HL-60 (cell line): ENCODE measurements around the gene DHCR24.
"Not testable (repeated sequence)": the region's sequence is repeated elsewhere in the genome, so short reads cannot be mapped to it uniquely, and the experiment has no call there.

Source experiments
- DNase-seq, 2 experiments: peaks; one replicate each; pipeline ENCODE4 v3.0.0-alpha.2; 2010 to 2020; ENCODE audit warnings: low read depth in 1 of 2, low spot score in 1 of 2
- H3K27ac ChIP-seq: fragments of 250-450 bp; sonication (Bioruptor Pico); replicated peaks from 2 replicates; pipeline ENCODE4 v1.5.1; 2020; ENCODE audit warnings: mild to moderate bottlenecking, moderate library complexity
- H3K27me3 ChIP-seq: fragments of 250-450 bp; sonication (Bioruptor Pico); 2 replicates; pipeline ENCODE4 v1.5.1; 2021; ENCODE audit warnings: mild to moderate bottlenecking, moderate library complexity; ENCODE audit not compliant: insufficient read depth, poor library complexity, severe bottlenecking
- H3K4me3 ChIP-seq: replicated peaks from 2 replicates; pipeline ENCODE4 v1.5.1; 2011; ENCODE audit warnings: mild to moderate bottlenecking, control low read depth, low read length; ENCODE audit not compliant: insufficient read depth
- GABPA ChIP-seq: IDR thresholded peaks from 2 replicates; pipeline ENCODE4 v1.6.1; 2012; ENCODE audit warnings: low read depth
- POLR2AphosphoS5 ChIP-seq: IDR thresholded peaks from 2 replicates; pipeline ENCODE4 v1.6.1; 2012; ENCODE audit warnings: low read depth
- SPI1 ChIP-seq: IDR thresholded peaks from 2 replicates; pipeline ENCODE4 v1.6.1; 2012; ENCODE audit warnings: low read depth, mild to moderate bottlenecking, borderline replicate concordance
- TF ChIP-seq, protein P1 (sequence below): IDR thresholded peaks from one replicate; pipeline ENCODE4 v1.5.1; 2011; ENCODE audit warnings: low read length, control low read depth, inconsistent platforms; ENCODE audit not compliant: insufficient read depth
- TF ChIP-seq, protein P2 (sequence below): IDR thresholded peaks from 2 replicates; pipeline ENCODE4 v1.6.1; 2012; ENCODE audit warnings: low read depth; ENCODE audit not compliant: insufficient replicate concordance

DHCR24 gene

DNA sequence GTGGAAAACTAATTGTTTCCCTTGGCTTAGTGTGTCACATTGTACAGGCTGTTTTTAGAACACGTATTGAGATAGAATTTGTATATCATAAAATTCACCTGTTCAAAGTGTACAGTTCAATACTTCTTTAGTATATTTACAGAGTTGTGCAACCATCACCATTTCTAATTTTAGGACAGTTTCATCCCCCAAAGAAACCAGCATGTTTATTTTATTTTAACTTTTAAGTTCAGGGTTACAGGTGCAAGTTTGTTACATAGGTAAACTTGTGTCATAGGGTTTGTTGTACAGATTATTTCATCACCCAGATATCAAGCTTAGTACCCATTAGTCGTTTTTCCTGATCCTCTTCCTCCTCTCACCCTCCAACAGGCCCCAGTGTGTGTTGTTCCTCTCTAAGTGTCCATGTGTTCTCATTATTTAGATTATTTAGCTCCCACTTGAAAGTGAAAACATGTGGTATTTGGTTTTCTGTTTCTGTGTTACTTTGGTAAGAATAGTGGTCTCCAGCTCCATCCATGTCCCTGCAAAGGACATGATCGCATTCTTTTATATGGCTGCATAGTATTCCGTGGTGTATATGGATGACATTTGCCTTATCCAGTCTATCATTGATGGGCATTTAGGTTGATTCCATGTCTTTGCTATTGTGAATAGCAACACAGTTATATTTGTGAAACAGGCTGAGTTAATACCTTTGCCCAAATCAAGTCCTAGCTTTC is 35.2 kb upstream of the DHCR24 start:
- Histone ChIP-seq H3K27me3 (peaks cover 2% of the 10 kb centered on the region), H3K27ac (no peak overlapping the region), H3K4me3 (no peak overlapping the region)
- DNase-seq, result no peak
- TF ChIP-seq, protein P1, sequence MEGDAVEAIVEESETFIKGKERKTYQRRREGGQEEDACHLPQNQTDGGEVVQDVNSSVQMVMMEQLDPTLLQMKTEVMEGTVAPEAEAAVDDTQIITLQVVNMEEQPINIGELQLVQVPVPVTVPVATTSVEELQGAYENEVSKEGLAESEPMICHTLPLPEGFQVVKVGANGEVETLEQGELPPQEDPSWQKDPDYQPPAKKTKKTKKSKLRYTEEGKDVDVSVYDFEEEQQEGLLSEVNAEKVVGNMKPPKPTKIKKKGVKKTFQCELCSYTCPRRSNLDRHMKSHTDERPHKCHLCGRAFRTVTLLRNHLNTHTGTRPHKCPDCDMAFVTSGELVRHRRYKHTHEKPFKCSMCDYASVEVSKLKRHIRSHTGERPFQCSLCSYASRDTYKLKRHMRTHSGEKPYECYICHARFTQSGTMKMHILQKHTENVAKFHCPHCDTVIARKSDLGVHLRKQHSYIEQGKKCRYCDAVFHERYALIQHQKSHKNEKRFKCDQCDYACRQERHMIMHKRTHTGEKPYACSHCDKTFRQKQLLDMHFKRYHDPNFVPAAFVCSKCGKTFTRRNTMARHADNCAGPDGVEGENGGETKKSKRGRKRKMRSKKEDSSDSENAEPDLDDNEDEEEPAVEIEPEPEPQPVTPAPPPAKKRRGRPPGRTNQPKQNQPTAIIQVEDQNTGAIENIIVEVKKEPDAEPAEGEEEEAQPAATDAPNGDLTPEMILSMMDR, result no peak
- no peak for TF ChIP-seq GABPA

DNA sequence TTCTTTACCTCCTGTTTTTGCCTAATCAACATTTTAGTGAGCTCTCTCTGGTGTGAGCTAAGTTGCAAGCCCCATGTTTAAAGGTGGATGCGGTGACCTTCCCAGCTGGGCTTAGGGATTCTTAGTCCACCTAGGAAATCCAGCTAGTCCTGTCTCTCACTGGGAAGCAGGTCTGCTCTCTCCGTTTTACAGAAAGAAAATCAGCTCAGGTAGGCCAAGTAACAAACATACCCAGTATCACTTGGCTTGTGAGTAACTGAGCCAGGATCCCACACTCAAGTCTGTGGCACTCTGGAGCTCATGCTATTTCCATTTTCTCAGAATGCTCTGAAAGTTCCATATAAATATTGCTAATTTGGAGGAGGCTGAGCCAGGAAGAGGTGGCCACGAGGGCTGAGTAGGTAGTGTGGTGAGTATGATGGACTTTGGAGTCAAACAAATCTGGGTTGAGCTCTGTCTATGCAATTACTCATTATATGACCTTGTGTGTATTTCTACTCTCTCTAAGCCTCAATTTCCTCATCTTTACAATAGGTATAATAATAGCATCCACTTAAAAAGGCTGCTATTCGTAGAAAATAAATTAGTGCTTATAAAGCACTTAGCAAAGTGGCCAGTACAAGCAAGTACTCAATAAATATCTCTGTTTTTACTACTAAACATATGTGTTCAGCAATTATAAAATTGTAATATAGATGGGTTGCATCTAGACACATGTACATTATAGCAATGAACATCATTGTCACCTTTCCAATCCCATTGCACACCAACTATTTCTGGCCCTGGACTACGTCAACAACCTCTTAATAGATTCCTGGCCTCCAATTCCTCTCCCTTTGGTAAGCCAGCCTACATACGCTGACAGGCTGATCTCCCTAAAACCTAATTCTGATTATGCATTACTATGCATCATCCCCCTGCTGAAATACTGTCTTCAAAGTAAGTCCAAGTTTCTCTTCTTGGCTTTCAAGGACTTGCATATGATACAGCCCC is 32.7 kb upstream of the DHCR24 start:
- H3K27me3 ChIP-seq, result peaks cover 2% of the 10 kb centered on the region
- TF ChIP-seq POLR2AphosphoS5, result no peak
- no peak for DNase-seq
- H3K27ac ChIP-seq, result no peak overlapping the region
- no peak overlapping the region for H3K4me3 ChIP-seq

DNA sequence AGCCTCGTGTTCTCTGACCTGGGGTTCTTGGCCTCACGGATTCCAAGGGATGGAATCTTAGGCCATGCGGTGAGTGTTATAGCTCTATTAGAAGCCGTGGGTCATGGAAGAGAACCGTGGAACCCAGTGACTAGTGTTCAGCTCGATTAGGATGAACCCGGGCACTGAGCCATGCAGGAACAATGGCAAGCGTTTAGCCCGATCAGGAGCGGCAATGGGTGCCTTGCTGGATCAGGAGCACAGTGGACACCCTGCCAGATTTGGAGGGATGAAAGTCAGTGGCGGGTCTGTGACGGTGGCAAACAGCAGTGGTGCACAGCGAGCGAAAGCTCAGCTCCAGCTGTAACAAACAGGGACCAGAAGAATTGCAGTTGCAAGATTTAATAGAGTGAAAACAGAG is 24.1 kb upstream of the DHCR24 start:
- not testable (repeated sequence) for DNase-seq, H3K27me3 ChIP-seq, H3K27ac ChIP-seq, H3K4me3 ChIP-seq

DNA sequence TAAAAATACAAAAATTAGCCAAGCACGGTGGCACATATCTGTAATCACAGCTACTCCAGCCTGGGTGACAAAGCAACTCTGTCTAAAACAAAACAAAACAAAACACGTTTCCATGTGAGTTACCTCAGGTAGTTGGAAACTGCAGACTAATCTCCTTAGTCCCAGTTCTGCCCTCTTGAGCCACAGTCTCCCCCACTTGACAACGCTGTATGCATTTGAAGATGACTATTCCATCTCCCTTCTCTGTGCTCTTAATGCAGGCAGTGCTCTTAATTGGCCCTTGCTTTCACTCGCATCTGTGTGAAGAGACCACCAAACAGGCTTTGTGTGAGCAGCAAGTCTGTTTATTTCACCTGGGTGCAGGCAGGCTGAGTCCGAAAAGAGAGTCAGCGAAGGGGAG is 19.6 kb upstream of the DHCR24 start:
- no peak for DNase-seq
- Histone ChIP-seq H3K4me3 (no peak overlapping the region), H3K27ac (no peak overlapping the region), H3K27me3 (peaks cover 4% of the 10 kb centered on the region)
- TF ChIP-seq, protein P1, result no peak
- no peak for TF ChIP-seq GABPA
- TF ChIP-seq POLR2AphosphoS5, result no peak
- TF ChIP-seq, protein P2, sequence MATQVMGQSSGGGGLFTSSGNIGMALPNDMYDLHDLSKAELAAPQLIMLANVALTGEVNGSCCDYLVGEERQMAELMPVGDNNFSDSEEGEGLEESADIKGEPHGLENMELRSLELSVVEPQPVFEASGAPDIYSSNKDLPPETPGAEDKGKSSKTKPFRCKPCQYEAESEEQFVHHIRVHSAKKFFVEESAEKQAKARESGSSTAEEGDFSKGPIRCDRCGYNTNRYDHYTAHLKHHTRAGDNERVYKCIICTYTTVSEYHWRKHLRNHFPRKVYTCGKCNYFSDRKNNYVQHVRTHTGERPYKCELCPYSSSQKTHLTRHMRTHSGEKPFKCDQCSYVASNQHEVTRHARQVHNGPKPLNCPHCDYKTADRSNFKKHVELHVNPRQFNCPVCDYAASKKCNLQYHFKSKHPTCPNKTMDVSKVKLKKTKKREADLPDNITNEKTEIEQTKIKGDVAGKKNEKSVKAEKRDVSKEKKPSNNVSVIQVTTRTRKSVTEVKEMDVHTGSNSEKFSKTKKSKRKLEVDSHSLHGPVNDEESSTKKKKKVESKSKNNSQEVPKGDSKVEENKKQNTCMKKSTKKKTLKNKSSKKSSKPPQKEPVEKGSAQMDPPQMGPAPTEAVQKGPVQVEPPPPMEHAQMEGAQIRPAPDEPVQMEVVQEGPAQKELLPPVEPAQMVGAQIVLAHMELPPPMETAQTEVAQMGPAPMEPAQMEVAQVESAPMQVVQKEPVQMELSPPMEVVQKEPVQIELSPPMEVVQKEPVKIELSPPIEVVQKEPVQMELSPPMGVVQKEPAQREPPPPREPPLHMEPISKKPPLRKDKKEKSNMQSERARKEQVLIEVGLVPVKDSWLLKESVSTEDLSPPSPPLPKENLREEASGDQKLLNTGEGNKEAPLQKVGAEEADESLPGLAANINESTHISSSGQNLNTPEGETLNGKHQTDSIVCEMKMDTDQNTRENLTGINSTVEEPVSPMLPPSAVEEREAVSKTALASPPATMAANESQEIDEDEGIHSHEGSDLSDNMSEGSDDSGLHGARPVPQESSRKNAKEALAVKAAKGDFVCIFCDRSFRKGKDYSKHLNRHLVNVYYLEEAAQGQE, result no peak
- TF ChIP-seq SPI1, result no peak

DNA sequence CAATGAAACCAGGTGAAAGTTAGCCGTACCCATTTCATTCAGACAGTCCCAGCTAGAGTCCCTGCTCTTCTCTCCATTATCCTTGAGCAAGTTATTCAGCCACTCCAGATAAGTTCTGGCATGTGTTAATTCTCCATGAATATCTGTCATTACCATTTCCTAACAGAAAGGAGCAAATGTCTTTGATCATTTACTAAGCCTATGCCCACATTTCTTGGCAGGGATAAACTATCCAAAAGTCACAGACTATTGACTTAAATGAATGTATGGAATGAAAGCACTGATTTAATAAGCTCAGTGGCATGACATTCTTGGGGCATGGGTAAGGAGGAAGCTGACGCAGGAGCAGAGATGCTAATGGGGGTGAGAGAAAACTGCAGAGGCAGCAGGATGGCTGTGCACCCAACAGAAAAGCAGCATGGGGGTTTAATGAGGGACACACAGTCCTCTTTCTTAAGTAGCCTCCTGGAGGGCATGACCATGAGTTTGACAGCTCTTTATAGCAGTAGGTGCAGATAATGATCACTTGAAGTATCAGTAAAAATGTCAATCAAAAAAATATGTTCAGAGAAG is 17.6 kb upstream of the DHCR24 start:
- H3K27me3 ChIP-seq, result peaks cover 4% of the 10 kb centered on the region
- DNase-seq, result no peak
- no peak overlapping the region for H3K4me3 ChIP-seq
- no peak overlapping the region for H3K27ac ChIP-seq
- TF ChIP-seq, protein P2, result no peak
- TF ChIP-seq POLR2AphosphoS5, result no peak
- TF ChIP-seq GABPA, result no peak
- TF ChIP-seq, protein P1, result no peak
- TF ChIP-seq SPI1, result no peak
